ENCODE data around the gene CERKL. TPM values are rescaled to one million over a fixed set of nuclear protein-coding genes. Genes with fewer than 3 reads are reported as not detected.

CERKL gene
- total RNA-seq, 3 donors from 2014 or later, result 0.12 TPM; not detected in 2

- ATAC-seq, result no peak
- Histone ChIP-seq H3K4me1 (ENCODE audit: low read depth) (no peaks in the 10 kb centered on the region), H3K4me3 (no peak overlapping the region), H3K36me3 (ENCODE audit: low read depth) (no peaks in the 10 kb centered on the region), H3K9me3 (no peaks in the 10 kb centered on the region)
- TF ChIP-seq CTCF (IDR thresholded peaks at IDR 0.05), result no peak
- intact Hi-C loops (cut with DNase I, micrococcal nuclease), result no loop called here
- no peak for DNase-seq
Measured at GRCh38 chr2:181648478-181649155, 8.3 kb downstream of the CERKL start.

GRCh38 chr2:181646415-181646987 lies 10.4 kb downstream of the CERKL start:
- no peak for DNase-seq
- Histone ChIP-seq H3K36me3 (ENCODE audit: low read depth) (no peaks in the 10 kb centered on the region), H3K4me1 (ENCODE audit: low read depth) (no peaks in the 10 kb centered on the region), H3K4me3 (no peak overlapping the region), H3K9me3 (no peaks in the 10 kb centered on the region)
- ATAC-seq, result no peak
- TF ChIP-seq CTCF (IDR thresholded peaks at IDR 0.05), result no peak
- intact Hi-C loops (cut with DNase I, micrococcal nuclease), result no loop called here

GRCh38 chr2:181643151-181643550 lies 13.8 kb downstream of the CERKL start:
- Histone ChIP-seq H3K36me3 (ENCODE audit: low read depth) (no peaks in the 10 kb centered on the region), H3K4me1 (ENCODE audit: low read depth) (no peaks in the 10 kb centered on the region), H3K4me3 (no peak overlapping the region), H3K9me3 (no peaks in the 10 kb centered on the region)
- no peak for DNase-seq
- intact Hi-C loops (cut with DNase I, micrococcal nuclease), result no loop called here
- TF ChIP-seq CTCF (IDR thresholded peaks at IDR 0.05), result no peak
- no peak for ATAC-seq

GRCh38 chr2:181642086-181642485 lies 14.8 kb downstream of the CERKL start:
- TF ChIP-seq CTCF (IDR thresholded peaks at IDR 0.05), result no peak
- H3K36me3 ChIP-seq (ENCODE audit: low read depth), result no peaks in the 10 kb centered on the region
- no peak overlapping the region for H3K4me3 ChIP-seq
- intact Hi-C loops (cut with DNase I, micrococcal nuclease), result no loop called here
- H3K4me1 ChIP-seq (ENCODE audit: low read depth), result no peaks in the 10 kb centered on the region
- ATAC-seq (no peak), DNase-seq (no peak)
- no peaks in the 10 kb centered on the region for H3K9me3 ChIP-seq

GRCh38 chr2:181639686-181640085 lies 17.2 kb downstream of the CERKL start:
- intact Hi-C loops (cut with DNase I, micrococcal nuclease), result no loop called here
- ATAC-seq, result no peak

More at GRCh38 chr2:181639686-181640085, 17.2 kb downstream of the CERKL start:
- Histone ChIP-seq H3K36me3 (ENCODE audit: low read depth) (no peaks in the 10 kb centered on the region), H3K4me3 (no peak overlapping the region), H3K4me1 (ENCODE audit: low read depth) (no peaks in the 10 kb centered on the region), H3K9me3 (no peaks in the 10 kb centered on the region)
- no peak for TF ChIP-seq CTCF (IDR thresholded peaks at IDR 0.05)
- DNase-seq, result no peak

Data from mucosa of descending colon (tissue), 3 donors.